HepG2 (cell line): Measurements from ENCODE around the gene TUBB4B. TPM values are rescaled to one million over a fixed set of nuclear protein-coding genes. Genes with fewer than 3 reads are reported as not detected.
A peak's percentile ranks its signal among the peaks of the same experiment; 100 is the strongest.

Experiments used
- CBFB ChIP-seq: sonication (generic); formaldehyde crosslinking; IDR thresholded peaks from 2 replicates; pipeline ENCODE4 v1.4.0; 2020; ENCODE audit warnings: missing genetic modification reagents
- HOMEZ ChIP-seq: IDR thresholded peaks from 2 replicates; pipeline ENCODE4 v1.6.1; 2016; ENCODE audit warnings: low read depth
- HOXA7 ChIP-seq: sonication (generic); formaldehyde crosslinking; IDR thresholded peaks from 2 replicates; pipeline ENCODE4 v1.8.1; 2022; ENCODE audit warnings: mild to moderate bottlenecking, missing genetic modification reagents, moderate library complexity
- JUNB ChIP-seq: sonication (generic); formaldehyde crosslinking; IDR thresholded peaks from 2 replicates; pipeline ENCODE4 v1.8.0; 2022; ENCODE audit warnings: missing genetic modification reagents, mild to moderate bottlenecking, borderline replicate concordance
- KIAA2018 ChIP-seq: sonication (generic); formaldehyde crosslinking; IDR thresholded peaks from 2 replicates; pipeline ENCODE4 v1.5.0; 2020; ENCODE audit warnings: mild to moderate bottlenecking, missing genetic modification reagents, borderline replicate concordance
- PAWR ChIP-seq: sonication (generic); formaldehyde crosslinking; IDR thresholded peaks from 2 replicates; pipeline ENCODE4 v1.4.0; 2020; ENCODE audit warnings: missing genetic modification reagents, mild to moderate bottlenecking, borderline replicate concordance
- RBM22 ChIP-seq: fragments of 200-400 bp; formaldehyde crosslinking; optimal IDR thresholded peaks from 2 replicates; pipeline ENCODE3; 2017; ENCODE audit warnings: mild to moderate bottlenecking, low read length, moderate library complexity
- REL ChIP-seq: sonication (generic); formaldehyde crosslinking; conservative IDR thresholded peaks from 2 replicates; pipeline ENCODE4 v1.8.0; 2022; ENCODE audit warnings: mild to moderate bottlenecking, missing genetic modification reagents, moderate library complexity
- TRIM22 ChIP-seq: fragments of 450-650 bp; IDR thresholded peaks from 2 replicates; pipeline ENCODE4 v1.6.1; 2017
- ZBTB33 ChIP-seq: sonication (generic); formaldehyde crosslinking; IDR thresholded peaks from 2 replicates; pipeline ENCODE4 v1.4.0; 2020; ENCODE audit warnings: missing genetic modification reagents
- ZBTB7A ChIP-seq: sonication (generic); formaldehyde crosslinking; IDR thresholded peaks from 2 replicates; pipeline ENCODE4 v1.8.0; 2022; ENCODE audit warnings: mild to moderate bottlenecking, missing genetic modification reagents
- ZNF800 ChIP-seq: sonication (generic); formaldehyde crosslinking; IDR thresholded peaks from 2 replicates; pipeline ENCODE4 v1.4.0; 2020; ENCODE audit warnings: missing genetic modification reagents
- ZNF883 ChIP-seq: sonication (generic); formaldehyde crosslinking; IDR thresholded peaks from 2 replicates; pipeline ENCODE4 v1.5.1; 2020; ENCODE audit warnings: mild to moderate bottlenecking, missing genetic modification reagents; ENCODE audit errors: not compliant biosample characterization
- polyA plus RNA-seq, 8 experiments: library from polyadenylated mRNA; depleted of rRNA in 3 of 8; stranded (reverse) in 7 of 8; unstranded in 1 of 8; fragments of >200 nt; fragmentation: Illumina TruSeq in 4 of 8; extraction: Trizol in 4 of 8; gene quantifications; 2 replicates each; pipeline versions ENCODE4 v1.2.1 to v1.2.3, GENCODE V29; 2011 to 2016; ENCODE audit warnings: low read depth in 4 of 8, missing spikeins in 1 of 8, mixed read lengths in 1 of 8; ENCODE audit not compliant: insufficient read depth in 1 of 8
- total RNA-seq, 5 experiments: library from RNA; depleted of rRNA; stranded (reverse); fragments of >200 nt; fragmentation: Illumina TruSeq; extraction: Trizol; gene quantifications; 2 replicates each; pipeline ENCODE4 v1.2.3, GENCODE V29; 2016; ENCODE audit warnings: low read depth in 1 of 5

TUBB4B gene
- total and polyA plus RNA-seq, 2 of the 13 experiments (the other 11 are each of a cell fraction or from before 2014, with no cell fraction given) = 182 to 412 TPM

- TF ChIP-seq KIAA2018 (CRISPR knock-in tag) (no peak), ZBTB33 (peak; percentile 95), ZNF800 (CRISPR knock-in tag) (no peak; the same call in 1 of the 2 replicates), JUNB (CRISPR knock-in tag) (no peak), REL (CRISPR knock-in tag) (no peak; the same call in 1 of the 2 replicates), HOMEZ (peak; percentile 74; the same call in 1 of the 2 replicates), HOXA7 (no peak), RBM22 (no peak), PAWR (CRISPR knock-in tag) (0 out of 2 replicates have a peak, but pooled peaks have one; percentile 30), ZBTB7A (CRISPR knock-in tag) (peak; percentile 83), TRIM22 (no peak), CBFB (CRISPR knock-in tag) (no peak), ZNF883 (peak; percentile 62)
Observed at GRCh38 chr9:137236238-137236935, 4.7 kb upstream of the TUBB4B start (continued).
